Suppressor macrophage (primary cell): ENCODE measurements around the gene USP6NL.
A peak's percentile ranks its signal among the peaks of the same experiment; 100 is the strongest.

Experiments used
- DNase-seq, 4 experiments: peaks; one replicate each; pipeline ENCODE4 v3.0.0-alpha.2; 2020 to 2022

The USP6NL gene

GRCh38 chr10:11478807-11479206, 132.6 kb downstream of the USP6NL start:
- DNase-seq = no peak

- peak in 3 of 4 experiments; percentile 12 to 40 (median 14) for DNase-seq
These were observed 135.5 kb downstream of the USP6NL start for GRCh38 chr10:11475831-11476434.

- DNase-seq = no peak
These were observed 138.2 kb downstream of the USP6NL start for GRCh38 chr10:11473128-11473760.

- peak; percentile 57 to 75 (median 70) for DNase-seq
These were observed 139.2 kb downstream of the USP6NL start for GRCh38 chr10:11472158-11472753.

GRCh38 chr10:11469575-11470391, 141.7 kb downstream of the USP6NL start:
- DNase-seq = no peak

- no peak for DNase-seq
These were observed 143.2 kb downstream of the USP6NL start for GRCh38 chr10:11468126-11468742.

GRCh38 chr10:11465406-11465805, 146.0 kb downstream of the USP6NL start:
- DNase-seq = no peak

GRCh38 chr10:11463111-11463510, 148.3 kb downstream of the USP6NL start:
- DNase-seq = no peak

- no peak for DNase-seq
These were observed 149.4 kb downstream of the USP6NL start for GRCh38 chr10:11462071-11462470.

GRCh38 chr10:11457336-11457735, 154.1 kb downstream of the USP6NL start:
- no peak for DNase-seq

GRCh38 chr10:11454958-11455566, 156.4 kb downstream of the USP6NL start:
- no peak for DNase-seq

- DNase-seq = no peak
These were observed 157.3 kb downstream of the USP6NL start for GRCh38 chr10:11454160-11454559.

GRCh38 chr10:11451640-11452260, 159.7 kb downstream of the USP6NL start:
- DNase-seq = no peak

- DNase-seq = peak in 3 of 4 experiments; percentile 4 to 25 (median 5)
These were observed 161.0 kb downstream of the USP6NL start for GRCh38 chr10:11450427-11450826.

GRCh38 chr10:11449761-11450160, 161.7 kb downstream of the USP6NL start:
- no peak for DNase-seq

- DNase-seq = no peak
These were observed 162.8 kb downstream of the USP6NL start for GRCh38 chr10:11448545-11449244.

- no peak for DNase-seq
These were observed 163.3 kb downstream of the USP6NL start for GRCh38 chr10:11448190-11448544.

GRCh38 chr10:11447586-11447985, 163.9 kb downstream of the USP6NL start:
- DNase-seq = no peak

GRCh38 chr10:11446864-11447263, 164.6 kb downstream of the USP6NL start:
- DNase-seq = no peak

- no peak for DNase-seq
These were observed 165.3 kb downstream of the USP6NL start for GRCh38 chr10:11446133-11446532.

GRCh38 chr10:11444531-11445228, 166.8 kb downstream of the USP6NL start:
- no peak for DNase-seq
